ENCODE data around the gene NKX2-8. TPM values are rescaled to one million over a fixed set of nuclear protein-coding genes. Genes with fewer than 3 reads are reported as not detected.

NKX2-8 gene
- polyA plus RNA-seq, 3 donors, result not detected

DNA sequence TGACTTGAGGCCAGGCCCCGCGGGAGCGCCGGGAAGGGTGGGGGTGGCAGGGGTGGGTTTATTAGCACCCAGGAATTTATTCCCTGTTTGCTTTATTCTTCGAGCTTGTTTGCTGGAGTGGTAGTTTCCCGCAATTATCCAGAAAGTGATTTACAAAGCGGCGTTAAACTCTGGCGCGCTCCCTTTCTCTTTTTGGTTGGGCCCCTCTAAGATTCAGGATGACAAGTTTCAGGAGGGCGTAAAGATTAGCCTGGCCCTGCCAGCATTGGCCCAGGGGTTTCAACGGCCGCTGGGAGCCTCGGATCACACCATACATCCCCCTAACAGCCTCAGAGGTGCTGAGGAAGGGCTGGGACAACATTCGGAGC lies 444 bp upstream of the NKX2-8 start:
- 1% methylated on average over 8 of the region's 15 CpGs for WGBS (ENCODE audit: insufficient coverage)
- H3K27me3 ChIP-seq (ENCODE audit: control insufficient read depth in 2 of 2, insufficient read depth in 2 of 2, low read length in 2 of 2), result peaks cover 63 to 97% of the 10 kb centered on the region in 2 donors
- no peaks in the 10 kb centered on the region for H3K79me2 ChIP-seq (ENCODE audit: insufficient read depth, low read length)
- Mint-ChIP-seq H3K4me3 (peak overlapping the region in 1 of 2 donors; percentile 65), H3K27ac (no peak overlapping the region), H3K4me1 (peaks cover 2% of the 10 kb centered on the region), H3K9me3 (peaks cover 0 to 28% (median 5%) of the 10 kb centered on the region in 7 donors), H3K36me3 (no peaks in the 10 kb centered on the region), H3K27me3 (ENCODE audit: low read depth in 3 of 3) (peaks cover 82 to 90% (median 86%) of the 10 kb centered on the region in 3 donors)
- H3K4me1 ChIP-seq (ENCODE audit: control insufficient read depth in 1 of 2, insufficient read depth in 2 of 2, low read length in 2 of 2), result no peaks in the 10 kb centered on the region
- no peak for DNase-seq
- H3K4me2 ChIP-seq (replicated peaks; ENCODE audit: extremely low read depth, low read length, poor library complexity, severe bottlenecking), result no peak overlapping the region
- TF ChIP-seq CTCF (IDR thresholded peaks at IDR 0.05), result no peak
- no peak overlapping the region for H3K4me3 ChIP-seq (replicated peaks in 1 of 3; ENCODE audit: low read depth in 2 of 3, low read length in 3 of 3)
- H3K9me3 ChIP-seq (replicated peaks in 1 of 2; ENCODE audit: control insufficient read depth in 1 of 2, insufficient read depth in 1 of 2, low read length in 2 of 2), result peaks cover 0 to 22% of the 10 kb centered on the region in 2 donors
- H3K36me3 ChIP-seq (replicated peaks in 1 of 2; ENCODE audit: control insufficient read depth in 1 of 2, insufficient read depth in 2 of 2, low read length in 2 of 2), result no peaks in the 10 kb centered on the region
- H3K27ac ChIP-seq (ENCODE audit: low read depth in 1 of 2, low read length in 2 of 2), result no peak overlapping the region
- no peaks in the 10 kb centered on the region for H4K20me1 ChIP-seq (ENCODE audit: insufficient read depth, low read length)
- no peak overlapping the region for H2AFZ ChIP-seq (ENCODE audit: insufficient read depth, low read depth, low read length, poor library complexity, severe bottlenecking)
- intact Hi-C loops (cut with micrococcal nuclease), result no loop called here
- H3K9ac ChIP-seq (ENCODE audit: insufficient read depth, low read length, poor library complexity, severe bottlenecking), result no peak overlapping the region

DNA sequence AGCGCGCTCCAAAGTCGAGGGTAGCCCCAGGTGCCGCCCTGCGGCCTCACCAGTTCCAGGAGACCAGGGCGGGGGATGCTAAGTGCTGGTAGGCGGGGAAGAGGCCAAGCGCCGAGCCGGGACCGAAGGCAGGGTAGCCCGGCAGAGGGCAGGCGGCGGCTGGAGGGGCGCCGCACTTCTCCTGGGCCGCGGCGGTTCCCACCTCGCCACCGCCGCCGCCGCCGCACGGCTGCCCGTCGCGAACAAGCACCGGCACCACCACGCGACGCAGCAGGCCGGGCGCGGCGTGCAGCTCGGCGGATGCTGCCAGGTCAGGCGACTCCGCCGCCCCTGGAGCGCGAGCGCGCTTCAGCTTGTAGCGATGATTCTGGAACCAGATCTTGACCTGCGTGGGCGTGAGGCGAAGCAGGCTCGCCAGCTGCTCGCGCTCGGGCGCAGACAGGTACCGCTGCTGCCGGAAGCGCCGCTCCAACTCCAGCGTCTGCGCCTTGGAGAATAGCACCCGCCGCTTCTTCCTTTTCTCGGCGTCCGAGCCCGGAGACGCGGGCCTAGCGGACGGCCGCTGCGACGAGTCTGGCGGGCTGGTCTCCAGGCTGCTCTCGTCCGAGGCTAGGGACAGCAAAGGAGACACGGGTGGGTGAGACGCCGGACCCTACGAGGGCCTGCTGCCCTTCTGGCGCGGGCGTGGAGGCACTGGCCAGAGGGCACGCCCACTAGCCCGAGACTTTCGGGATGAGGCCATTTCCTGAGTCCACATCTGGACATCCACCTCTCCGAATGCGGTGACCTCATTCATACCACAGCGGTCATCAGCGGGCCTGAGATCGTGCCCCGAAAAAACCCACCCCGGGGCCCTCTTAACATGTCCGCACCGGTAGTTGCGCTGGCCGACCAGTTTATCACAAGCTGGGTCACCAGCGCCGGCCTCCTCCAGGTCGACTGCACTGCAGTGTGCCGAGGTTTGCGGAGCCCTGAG lies 1.3 kb downstream of the NKX2-8 start:
- Mint-ChIP-seq H3K36me3 (no peaks in the 10 kb centered on the region), H3K4me1 (peaks cover 2% of the 10 kb centered on the region), H3K9me3 (peaks cover 0 to 27% (median 5%) of the 10 kb centered on the region in 7 donors), H3K4me3 (peak overlapping the region in 1 of 2 donors; percentile 83), H3K27me3 (ENCODE audit: low read depth in 3 of 3) (peaks cover 70 to 82% (median 81%) of the 10 kb centered on the region in 3 donors), H3K27ac (no peak overlapping the region)
- H3K4me3 ChIP-seq (replicated peaks in 1 of 3; ENCODE audit: low read depth in 2 of 3, low read length in 3 of 3), result no peak overlapping the region
- no peak for DNase-seq
- TF ChIP-seq CTCF (IDR thresholded peaks at IDR 0.05), result no peak
- no peak overlapping the region for H3K27ac ChIP-seq (ENCODE audit: low read depth in 1 of 2, low read length in 2 of 2)
- no peaks in the 10 kb centered on the region for H3K79me2 ChIP-seq (ENCODE audit: insufficient read depth, low read length)
- H3K4me1 ChIP-seq (ENCODE audit: control insufficient read depth in 1 of 2, insufficient read depth in 2 of 2, low read length in 2 of 2), result no peaks in the 10 kb centered on the region
- H4K20me1 ChIP-seq (ENCODE audit: insufficient read depth, low read length), result no peaks in the 10 kb centered on the region
- H3K9ac ChIP-seq (ENCODE audit: insufficient read depth, low read length, poor library complexity, severe bottlenecking), result no peak overlapping the region
- H2AFZ ChIP-seq (ENCODE audit: insufficient read depth, low read depth, low read length, poor library complexity, severe bottlenecking), result no peak overlapping the region
- WGBS (ENCODE audit: insufficient coverage), result 1% methylated on average over 102 of the region's 103 CpGs
- no peaks in the 10 kb centered on the region for H3K36me3 ChIP-seq (replicated peaks in 1 of 2; ENCODE audit: control insufficient read depth in 1 of 2, insufficient read depth in 2 of 2, low read length in 2 of 2)
- H3K27me3 ChIP-seq (ENCODE audit: control insufficient read depth in 2 of 2, insufficient read depth in 2 of 2, low read length in 2 of 2), result peaks cover 51 to 91% of the 10 kb centered on the region in 2 donors
- intact Hi-C loops (cut with micrococcal nuclease), result no loop called here
- peaks cover 0 to 22% of the 10 kb centered on the region in 2 donors for H3K9me3 ChIP-seq (replicated peaks in 1 of 2; ENCODE audit: control insufficient read depth in 1 of 2, insufficient read depth in 1 of 2, low read length in 2 of 2)
- peak overlapping the region; percentile 11 for H3K4me2 ChIP-seq (replicated peaks; ENCODE audit: extremely low read depth, low read length, poor library complexity, severe bottlenecking)
